ENCODE measurements around the gene ENPP6. TPM values are rescaled to one million over a fixed set of nuclear protein-coding genes. Genes with fewer than 3 reads are reported as not detected.

Gene ENPP6
- total RNA-seq, 1 donor from 2014 or later = not detected

GRCh38 chr4:184096561-184097240 is 121.0 kb downstream of the ENPP6 start:
- no peak for DNase-seq (ENCODE audit: low read depth)
- H3K4me3 ChIP-seq (ENCODE audit: low read depth, low read length) = no peak overlapping the region

GRCh38 chr4:184094532-184095159 is 123.0 kb downstream of the ENPP6 start:
- DNase-seq (ENCODE audit: low read depth) = no peak
- no peak overlapping the region for H3K4me3 ChIP-seq (ENCODE audit: low read depth, low read length)
- no peak for TF ChIP-seq CTCF (conservative IDR thresholded peaks at IDR 0.05; ENCODE audit: low read depth, low read length)

More at GRCh38 chr4:184096561-184097240, 121.0 kb downstream of the ENPP6 start:
- TF ChIP-seq CTCF (conservative IDR thresholded peaks at IDR 0.05; ENCODE audit: low read depth, low read length) = no peak

GRCh38 chr4:184091986-184092385 is 125.7 kb downstream of the ENPP6 start:
- no peak overlapping the region for H3K4me3 ChIP-seq (ENCODE audit: low read depth, low read length)
- TF ChIP-seq CTCF (conservative IDR thresholded peaks at IDR 0.05; ENCODE audit: low read depth, low read length) = no peak
- DNase-seq (ENCODE audit: low read depth) = no peak

GRCh38 chr4:184090571-184090970 is 127.1 kb downstream of the ENPP6 start:
- TF ChIP-seq CTCF (conservative IDR thresholded peaks at IDR 0.05; ENCODE audit: low read depth, low read length) = no peak
- DNase-seq (ENCODE audit: low read depth) = no peak
- no peak overlapping the region for H3K4me3 ChIP-seq (ENCODE audit: low read depth, low read length)

GRCh38 chr4:184080674-184081073 is 137.0 kb downstream of the ENPP6 start:
- DNase-seq (ENCODE audit: low read depth) = no peak
- TF ChIP-seq CTCF (conservative IDR thresholded peaks at IDR 0.05; ENCODE audit: low read depth, low read length) = no peak

GRCh38 chr4:184074677-184075388 is 142.8 kb downstream of the ENPP6 start:
- no peak for TF ChIP-seq CTCF (conservative IDR thresholded peaks at IDR 0.05; ENCODE audit: low read depth, low read length)
- H3K4me3 ChIP-seq (ENCODE audit: low read depth, low read length) = no peak overlapping the region
- no peak for DNase-seq (ENCODE audit: low read depth)

More at GRCh38 chr4:184080674-184081073, 137.0 kb downstream of the ENPP6 start:
- no peak overlapping the region for H3K4me3 ChIP-seq (ENCODE audit: low read depth, low read length)

Measured in epithelial cell of proximal tubule (primary cell).